ENCODE data around the gene NR6A1. TPM values are rescaled to one million over a fixed set of nuclear protein-coding genes. Genes with fewer than 3 reads are reported as not detected.

NR6A1 gene
- total and polyA plus RNA-seq, 2 of the 8 experiments (the other 6 are each of a cell fraction or from before 2014, with no cell fraction given) = 93.2 to 237 TPM

DNA sequence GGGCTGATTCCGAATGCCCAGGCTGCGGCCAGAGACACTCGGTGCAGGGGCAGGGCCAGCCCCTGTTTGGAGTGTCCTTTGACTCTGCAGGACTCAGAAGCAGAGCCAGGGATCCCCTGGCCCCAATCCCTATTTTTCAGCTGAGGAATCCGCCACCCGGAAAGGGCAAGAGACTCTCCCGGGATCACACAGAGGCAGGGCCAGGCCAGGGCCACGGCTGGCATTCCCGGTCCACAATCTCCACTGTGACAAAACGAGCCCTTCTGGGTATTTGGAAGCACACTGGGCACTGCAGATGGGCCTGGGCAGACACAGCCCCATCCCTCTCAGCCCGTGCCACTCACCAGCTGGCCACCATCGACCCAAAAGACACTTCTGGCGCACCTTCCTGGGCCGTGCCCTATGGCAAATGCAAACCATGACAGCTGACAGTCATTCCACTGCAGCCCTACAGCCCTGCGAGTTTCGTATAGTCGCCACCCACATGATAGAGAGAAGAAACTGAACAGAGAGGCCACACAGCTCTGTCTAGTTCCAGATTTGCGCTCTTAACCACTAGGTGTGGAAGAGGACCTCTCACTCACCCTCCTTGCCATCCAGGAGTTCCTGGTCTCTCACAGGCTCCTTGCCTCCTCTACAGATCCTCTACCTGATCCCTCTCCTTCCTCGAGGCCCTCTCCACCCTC, 277.2 kb downstream of the NR6A1 start:
- Histone ChIP-seq H4K91ac (replicated peaks; ENCODE audit: insufficient read length, low read length) (no peak overlapping the region), H3K36me3 (ENCODE audit: control insufficient read depth in 2 of 4, insufficient read depth in 4 of 4, low read length in 3 of 4) (no peaks in the 10 kb centered on the region), H4K5ac (ENCODE audit: insufficient read length, low read depth, low read length) (no peak overlapping the region), H3K4me2 (ENCODE audit: insufficient read depth in 1 of 2, low read depth in 2 of 2, low read length in 2 of 2) (no peak overlapping the region), H2BK5ac (ENCODE audit: low read depth, low read length) (no peak overlapping the region), H2BK120ac (replicated peaks; ENCODE audit: low read depth, low read length) (no peak overlapping the region), H2BK12ac (ENCODE audit: low read depth, low read length) (no peak overlapping the region), H2AK5ac (ENCODE audit: low read depth, low read length) (no peak overlapping the region), H2BK20ac (ENCODE audit: low read length) (no peak overlapping the region), H3K27ac (ENCODE audit: low read depth, low read length) (no peak overlapping the region), H3K56ac (replicated peaks; ENCODE audit: insufficient read length, low read depth, low read length) (no peak overlapping the region), H2AFZ (ENCODE audit: low read length) (no peak overlapping the region), H4K8ac (ENCODE audit: extremely low read depth, insufficient read depth, low read length) (no peak overlapping the region), H3K27me3 (replicated peaks in 1 of 4; ENCODE audit: control insufficient read depth in 3 of 4, extremely low read depth in 1 of 4, insufficient read depth in 3 of 4, low read length in 3 of 4) (no peaks in the 10 kb centered on the region; a peak in 3 of 7 replicates), H3K4ac (replicated peaks; ENCODE audit: insufficient read length, low read depth, low read length) (no peak overlapping the region), H3K18ac (ENCODE audit: extremely low read depth, low read length) (no peak overlapping the region), H2BK15ac (ENCODE audit: low read length) (peak overlapping the region; percentile 83; the same call in 1 of the 2 replicates), H3K23ac (ENCODE audit: insufficient read length) (no peak overlapping the region), H3K4me3 (ENCODE audit: extremely low read depth in 1 of 4, insufficient read depth in 2 of 4, low read depth in 3 of 4, low read length in 4 of 4) (no peak overlapping the region), H3K23me2 (ENCODE audit: low read depth, low read length) (no peaks in the 10 kb centered on the region), H3K9me3 (ENCODE audit: insufficient read depth in 2 of 2, low read depth in 1 of 2, low read length in 1 of 2) (no peaks in the 10 kb centered on the region), H3K79me2 (ENCODE audit: control insufficient read depth in 1 of 2, insufficient read depth in 2 of 2, low read length in 2 of 2) (no peaks in the 10 kb centered on the region), H3K4me1 (replicated peaks in 1 of 4; ENCODE audit: control insufficient read depth in 3 of 4, insufficient read depth in 4 of 4, low read length in 3 of 4) (no peaks in the 10 kb centered on the region; a peak in 2 of 7 replicates), H3K79me1 (ENCODE audit: low read depth, low read length) (no peaks in the 10 kb centered on the region), H3K9ac (replicated peaks in 1 of 4; ENCODE audit: extremely low read depth in 1 of 4, low read depth in 3 of 4, low read length in 3 of 4) (no peak overlapping the region), H3K14ac (ENCODE audit: insufficient read length) (no peak overlapping the region), H4K20me1 (replicated peaks in 1 of 2; ENCODE audit: control insufficient read depth in 1 of 2, insufficient read depth in 2 of 2, low read length in 2 of 2) (peaks cover 0 to 2% of the 10 kb centered on the region in 2 experiments)
- DNase-seq (ENCODE audit: low read depth in 1 of 2, low spot score in 2 of 2) = no peak
- CTCF ChIA-PET (ENCODE audit: partially characterized antibody) = interaction anchor here (0.5 to 2.3 kb wide), 7 partner anchors 13 to 895 kb away, joined by 3 to 7 read pairs (median 3); partner anchors contain the start of gene WDR38
- FAIRE-seq = no peak
- 93% methylated on average over 18 of the region's 18 CpGs; no CpG with 5 or more reads in 1 of the 2 experiments for WGBS, 2 experiments (ENCODE audit: extremely low coverage in 1 of 2, insufficient coverage in 1 of 2, insufficient read length in 1 of 2, insufficient replicate concordance in 2 of 2, low coverage in 1 of 2, low lambda C conversion rate in 2 of 2, missing lambda C conversion rate in 1 of 2)
- POLR2A ChIA-PET (ENCODE audit: partially characterized antibody) = interaction anchor here (1.4 kb wide), 1 partner anchor 12 kb away, joined by 4 read pairs; no protein-coding TSS in a partner anchor
- no peak for TF ChIP-seq POU5F1 (IDR thresholded peaks at IDR 0.05; ENCODE audit: low read depth, low read length)
- no peak for TF ChIP-seq SAP30 (IDR thresholded peaks at IDR 0.05; ENCODE audit: insufficient read depth, insufficient replicate concordance, low read length)
- no peak for TF ChIP-seq SUZ12 (IDR thresholded peaks at IDR 0.05; ENCODE audit: low read length)
- TF ChIP-seq GTF2F1 (IDR thresholded peaks at IDR 0.05; ENCODE audit: borderline replicate concordance, low read depth, low read length) = no peak
- no peak for TF ChIP-seq KDM4A (IDR thresholded peaks at IDR 0.05; ENCODE audit: low read depth, low read length, severe bottlenecking)
- no peak for TF ChIP-seq FOSL1 (IDR thresholded peaks at IDR 0.05; ENCODE audit: insufficient read depth, low read depth, low read length)
- no peak for TF ChIP-seq HDAC6 (IDR thresholded peaks at IDR 0.05; ENCODE audit: low read depth, low read length)
- TF ChIP-seq YY1 (IDR thresholded peaks at IDR 0.05; ENCODE audit: low read depth, low read length) = no peak
- TF ChIP-seq SP1 (IDR thresholded peaks at IDR 0.05; ENCODE audit: low read depth, low read length) = no peak
- no peak for TF ChIP-seq SP2 (IDR thresholded peaks at IDR 0.05; ENCODE audit: low read length)
- no peak for TF ChIP-seq NRF1 (IDR thresholded peaks at IDR 0.05; ENCODE audit: low read depth, low read length)
- TF ChIP-seq SIX5 (IDR thresholded peaks at IDR 0.05; ENCODE audit: low read depth, low read length) = no peak
- no peak for TF ChIP-seq KDM1A (IDR thresholded peaks at IDR 0.05; ENCODE audit: borderline replicate concordance, low read length)
- TF ChIP-seq GABPA (IDR thresholded peaks at IDR 0.05; ENCODE audit: borderline replicate concordance, insufficient read depth, low read length) = no peak

Data from H1 (cell line).